LNCAP (cell line): ENCODE data around the gene MAP2K3.

Experiments
- TF ChIP-seq, protein P1 (sequence below): fragments of 450-650 bp; IDR thresholded peaks from 2 replicates; pipeline ENCODE4 v1.5.1; 2017; ENCODE audit warnings: mild to moderate bottlenecking

Gene MAP2K3

DNA sequence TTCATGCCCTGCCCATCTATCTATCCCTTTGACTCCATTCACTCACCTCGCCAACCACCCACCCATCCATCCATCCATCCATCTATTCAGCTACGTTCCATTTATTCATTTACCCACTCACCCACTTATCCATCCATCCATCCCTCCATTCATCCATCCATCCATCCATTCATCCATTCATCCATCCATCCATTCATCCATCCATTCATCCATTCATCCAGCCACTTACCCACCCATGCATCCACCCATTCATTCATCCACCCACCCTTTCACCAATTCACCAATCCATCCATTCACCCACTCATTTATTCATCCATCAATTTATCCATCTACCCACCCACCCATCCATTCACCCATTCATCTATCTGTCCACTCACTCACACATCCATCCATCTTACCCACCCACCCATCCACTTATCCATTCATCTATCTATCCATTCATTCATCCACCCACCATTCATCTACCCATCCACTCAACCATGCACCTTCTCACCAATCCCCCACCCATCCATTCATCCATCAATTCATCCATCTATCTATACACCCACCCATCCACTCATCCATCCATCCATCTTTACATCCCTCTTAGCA, 72.1 kb downstream of the MAP2K3 start:
- TF ChIP-seq, protein P1, sequence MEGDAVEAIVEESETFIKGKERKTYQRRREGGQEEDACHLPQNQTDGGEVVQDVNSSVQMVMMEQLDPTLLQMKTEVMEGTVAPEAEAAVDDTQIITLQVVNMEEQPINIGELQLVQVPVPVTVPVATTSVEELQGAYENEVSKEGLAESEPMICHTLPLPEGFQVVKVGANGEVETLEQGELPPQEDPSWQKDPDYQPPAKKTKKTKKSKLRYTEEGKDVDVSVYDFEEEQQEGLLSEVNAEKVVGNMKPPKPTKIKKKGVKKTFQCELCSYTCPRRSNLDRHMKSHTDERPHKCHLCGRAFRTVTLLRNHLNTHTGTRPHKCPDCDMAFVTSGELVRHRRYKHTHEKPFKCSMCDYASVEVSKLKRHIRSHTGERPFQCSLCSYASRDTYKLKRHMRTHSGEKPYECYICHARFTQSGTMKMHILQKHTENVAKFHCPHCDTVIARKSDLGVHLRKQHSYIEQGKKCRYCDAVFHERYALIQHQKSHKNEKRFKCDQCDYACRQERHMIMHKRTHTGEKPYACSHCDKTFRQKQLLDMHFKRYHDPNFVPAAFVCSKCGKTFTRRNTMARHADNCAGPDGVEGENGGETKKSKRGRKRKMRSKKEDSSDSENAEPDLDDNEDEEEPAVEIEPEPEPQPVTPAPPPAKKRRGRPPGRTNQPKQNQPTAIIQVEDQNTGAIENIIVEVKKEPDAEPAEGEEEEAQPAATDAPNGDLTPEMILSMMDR = no peak

DNA sequence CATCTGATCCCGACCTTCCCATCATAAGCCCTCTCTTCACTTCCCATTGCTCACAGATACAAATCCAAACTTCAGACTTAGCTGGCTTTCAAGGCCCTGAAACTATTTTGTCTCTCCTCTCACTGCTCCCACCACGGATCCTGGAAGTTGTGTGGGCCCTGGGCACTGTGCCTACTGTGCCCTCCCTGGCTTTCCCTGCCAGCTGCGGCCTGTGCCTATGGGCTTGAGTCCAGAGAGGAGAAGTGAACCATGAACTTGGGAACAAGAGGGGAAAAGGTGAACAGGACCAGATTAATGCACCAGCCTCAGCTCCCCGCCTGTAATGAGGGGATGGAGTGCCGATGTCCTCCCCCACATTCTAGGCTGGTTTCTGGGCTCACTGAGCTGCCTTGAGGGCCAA, 72.8 kb downstream of the MAP2K3 start:
- TF ChIP-seq, protein P1 = no peak

DNA sequence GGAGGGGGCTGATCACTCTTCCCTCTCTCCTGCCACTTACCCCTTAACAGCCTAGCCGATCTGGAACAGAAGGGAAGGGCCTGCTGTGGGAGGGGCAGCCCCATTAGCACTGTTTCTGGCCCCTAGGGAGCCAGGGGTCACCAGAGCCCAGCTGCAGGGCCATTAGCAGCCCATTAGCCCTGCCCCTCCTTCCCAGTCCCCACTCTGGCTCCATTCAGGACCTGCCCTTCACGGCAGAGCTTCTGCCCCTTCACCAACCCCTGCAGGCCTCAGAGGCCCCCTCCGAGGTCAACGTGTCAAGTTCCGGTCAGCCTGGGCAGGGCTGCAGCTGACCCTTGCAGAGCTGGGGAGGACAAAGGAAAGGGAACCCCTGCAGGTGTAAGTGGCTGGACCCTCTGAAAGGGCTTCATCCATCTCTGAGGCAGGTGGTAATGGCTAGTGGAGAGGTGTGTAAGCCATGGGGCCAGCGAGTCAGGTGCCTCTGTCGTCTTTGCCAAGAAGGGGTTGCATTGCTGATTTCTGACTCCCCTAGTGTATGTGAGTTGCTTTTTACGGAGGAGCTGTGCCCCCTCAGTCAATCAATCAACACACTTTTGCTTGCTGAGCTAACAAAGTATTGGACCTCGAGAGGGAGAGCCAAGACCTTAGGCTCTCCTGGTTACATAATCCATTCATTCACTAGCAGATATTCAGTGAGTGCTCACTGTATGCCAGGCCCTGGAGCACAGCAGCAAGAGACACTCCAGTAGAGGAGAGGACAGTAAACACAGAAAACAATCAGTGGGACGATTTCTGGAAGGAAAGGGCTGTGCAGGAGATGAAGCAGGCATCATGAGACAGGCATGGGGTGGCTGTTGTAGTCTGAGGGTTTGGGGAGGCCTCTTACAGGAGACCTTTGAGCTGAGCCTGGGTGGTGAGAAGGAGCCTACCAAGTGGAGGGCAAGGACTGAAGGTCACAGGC, 73.5 kb downstream of the MAP2K3 start:
- TF ChIP-seq, protein P1 = no peak

DNA sequence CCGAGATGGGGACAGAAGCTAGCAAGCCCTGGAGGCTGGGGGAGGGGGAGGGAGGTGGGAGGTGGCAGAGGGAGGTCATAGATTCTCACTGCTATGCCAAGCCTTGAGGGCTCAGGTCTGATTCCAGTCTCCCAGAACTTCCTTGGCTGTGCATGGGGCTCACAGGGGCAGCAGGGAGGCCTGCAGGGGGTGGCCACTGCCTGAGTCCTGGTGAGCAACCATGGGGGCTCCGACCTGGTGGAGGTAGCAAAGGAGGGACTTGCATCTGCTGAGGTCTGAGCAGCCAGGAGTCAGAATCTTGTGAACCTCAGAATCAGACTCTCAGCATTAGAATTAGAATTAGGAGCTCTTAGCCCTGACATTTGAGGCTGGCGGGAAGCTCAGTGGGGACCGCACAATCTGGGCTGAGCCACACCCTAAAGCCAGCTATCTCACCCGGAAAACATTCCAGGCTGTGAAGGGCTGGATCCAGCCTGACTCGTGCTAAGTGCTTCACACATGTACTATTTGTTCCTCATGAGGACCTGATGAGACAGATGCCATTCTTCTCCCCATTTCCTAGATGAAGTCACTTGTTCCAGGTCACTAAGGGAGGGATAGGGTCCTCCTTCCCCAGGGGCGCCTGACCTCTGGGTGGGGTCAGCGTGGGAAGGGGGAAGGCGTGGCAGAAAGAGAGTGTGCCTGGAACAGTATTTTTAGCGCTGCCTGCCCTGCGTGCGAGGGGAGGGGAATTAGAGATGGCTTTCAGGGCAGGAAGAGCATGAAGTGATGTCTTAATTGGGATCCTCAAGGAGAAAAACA, 74.4 kb downstream of the MAP2K3 start:
- TF ChIP-seq, protein P1 = no peak

DNA sequence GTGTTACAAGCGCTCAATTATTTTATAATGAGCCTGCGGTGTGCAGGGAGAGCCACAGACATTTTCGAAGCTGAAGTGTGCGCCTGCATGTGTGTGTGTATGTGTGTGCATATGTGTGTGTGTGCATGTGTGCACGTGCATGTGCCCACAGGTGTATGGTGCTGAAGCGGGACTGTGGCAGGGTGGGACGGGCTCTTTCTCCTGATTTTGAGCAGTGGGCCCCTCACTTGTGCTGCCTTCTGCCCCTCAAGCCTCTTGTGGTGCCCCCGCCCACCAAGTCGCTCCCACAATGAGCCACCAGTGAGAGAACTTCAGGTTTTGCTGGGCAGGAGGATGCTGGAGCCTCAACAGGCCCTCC, 75.0 kb downstream of the MAP2K3 start:
- TF ChIP-seq, protein P1 = no peak

DNA sequence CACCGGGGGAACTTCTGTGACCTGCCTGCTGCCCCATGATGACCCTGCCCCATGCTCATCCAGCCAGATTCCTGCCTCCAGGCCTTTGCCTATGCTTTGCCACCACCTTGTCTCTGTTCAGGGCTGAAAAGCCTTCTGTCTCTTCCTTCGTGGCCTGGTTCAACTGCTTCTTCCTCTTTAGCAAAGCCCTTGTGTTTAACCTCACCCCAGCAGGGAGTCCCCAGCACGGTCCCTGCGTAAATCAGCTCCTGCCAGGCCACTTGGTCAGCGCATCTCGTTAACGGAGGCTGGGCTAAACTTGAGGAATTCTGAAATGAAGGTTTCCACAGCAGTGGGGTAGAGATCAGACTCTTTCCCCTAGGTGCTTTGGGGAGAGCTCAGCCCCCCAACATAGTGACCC, 75.5 kb downstream of the MAP2K3 start:
- TF ChIP-seq, protein P1 = no peak

DNA sequence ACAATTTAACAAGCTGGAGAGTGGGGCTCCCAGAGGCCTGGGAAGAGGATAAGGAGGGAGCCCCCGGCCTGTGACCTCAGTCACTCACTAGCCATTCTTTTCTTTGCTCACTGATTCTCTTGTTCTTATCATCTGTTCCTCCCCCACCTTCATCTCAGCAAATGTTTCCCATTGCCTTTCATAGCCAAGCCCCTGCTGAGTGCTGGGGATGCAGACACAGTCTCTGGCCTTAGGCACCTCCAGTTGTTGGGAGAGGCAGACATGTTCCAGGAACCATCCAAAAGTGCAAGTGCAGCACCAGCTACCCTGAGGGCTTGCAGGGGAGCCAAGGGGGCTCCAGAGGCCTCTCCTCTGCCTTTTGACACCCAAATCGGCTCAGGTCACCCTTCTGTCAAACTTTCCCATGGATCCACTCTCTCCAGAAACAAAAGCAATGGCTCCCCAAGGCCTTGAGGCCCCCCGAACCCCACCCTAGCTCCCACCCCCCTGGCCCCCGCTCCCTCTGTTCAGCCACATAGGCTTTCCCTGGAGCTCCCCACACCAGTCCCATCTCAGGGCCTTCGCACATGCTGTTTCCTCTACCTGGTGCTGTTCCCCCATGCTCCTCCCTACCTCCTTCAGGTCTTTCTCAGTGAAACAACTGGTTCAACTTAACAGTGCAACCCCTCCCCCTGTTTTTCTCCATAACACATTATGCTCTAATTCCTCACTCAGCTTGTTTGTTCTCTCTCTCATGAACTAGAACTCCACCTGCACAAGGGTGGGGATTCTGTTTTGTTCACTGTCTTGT, 76.7 kb downstream of the MAP2K3 start:
- TF ChIP-seq, protein P1 = no peak
